GM18520 (cell line): ENCODE data around the gene EMILIN3.
"Not testable (repeated sequence)": the region's sequence is repeated elsewhere in the genome, so short reads cannot be mapped to it uniquely, and the experiment has no call there.

ENCODE experiments used
- ATAC-seq: cut with Tn5 transposase; IDR thresholded peaks from one replicate; pipeline ENCODE4 v1.9.1; 2021; ENCODE audit not compliant: unreplicated experiment

Gene EMILIN3

DNA sequence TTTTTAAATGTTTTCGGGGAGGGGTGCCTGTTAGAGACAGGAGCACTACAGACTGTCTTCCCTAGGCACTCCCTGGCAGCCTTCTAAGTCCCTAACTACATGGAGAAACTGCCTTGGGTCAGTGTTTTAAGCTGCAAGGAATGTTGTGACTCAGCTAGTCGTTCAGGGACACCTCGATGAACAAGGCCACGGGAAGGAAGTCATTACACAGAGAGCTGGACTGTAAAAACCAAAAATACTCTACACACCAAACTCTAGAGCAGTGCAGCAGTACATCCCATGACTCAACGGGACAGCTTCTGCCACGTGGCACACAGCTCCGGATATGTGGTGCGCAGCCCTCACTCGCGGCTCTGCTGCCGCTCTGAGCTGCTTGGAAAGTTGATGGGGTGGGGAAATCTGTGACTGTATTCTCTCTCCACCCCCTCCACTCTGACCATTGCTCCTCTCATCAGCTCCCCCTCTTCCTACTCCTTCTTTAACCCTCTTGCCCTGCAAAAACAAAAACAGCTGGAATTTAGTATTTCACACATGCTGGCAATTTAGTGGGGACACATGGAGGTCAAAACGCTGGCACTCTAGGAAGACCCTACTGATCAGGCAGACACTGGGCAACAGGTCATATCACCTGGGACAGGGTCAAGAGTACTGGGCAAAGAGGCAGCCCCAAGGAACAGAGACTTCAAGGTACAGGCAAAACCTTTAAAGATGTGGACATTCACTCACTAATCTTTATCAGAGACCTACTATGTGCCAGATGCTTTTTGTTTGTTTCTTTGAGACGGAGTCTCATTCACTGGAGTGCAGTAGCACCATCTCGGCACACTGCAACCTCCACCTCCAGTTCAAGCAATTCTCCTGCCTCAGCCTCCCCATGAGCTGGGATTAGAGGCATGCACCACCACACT lies 36.9 kb downstream of the EMILIN3 start:
- no peak for ATAC-seq

DNA sequence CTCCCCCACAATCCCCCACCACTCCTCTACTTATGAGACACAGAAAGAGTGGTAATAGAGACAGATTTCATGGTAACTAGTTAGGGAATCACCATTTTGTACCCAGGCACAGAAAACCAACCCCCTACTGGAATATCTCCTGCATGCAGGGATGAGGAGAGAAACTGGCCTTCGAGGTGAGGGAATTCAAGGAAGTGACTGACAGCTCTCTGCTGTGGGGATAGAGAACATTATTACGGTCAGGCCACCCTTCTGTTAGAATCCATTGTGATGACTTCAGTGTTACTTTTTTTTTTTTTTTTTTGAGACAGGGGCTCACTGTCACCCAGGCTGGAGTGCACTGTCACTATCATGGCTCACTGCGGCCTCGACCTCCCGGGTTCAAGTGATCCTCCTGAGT lies 39.4 kb downstream of the EMILIN3 start:
- no peak for ATAC-seq

DNA sequence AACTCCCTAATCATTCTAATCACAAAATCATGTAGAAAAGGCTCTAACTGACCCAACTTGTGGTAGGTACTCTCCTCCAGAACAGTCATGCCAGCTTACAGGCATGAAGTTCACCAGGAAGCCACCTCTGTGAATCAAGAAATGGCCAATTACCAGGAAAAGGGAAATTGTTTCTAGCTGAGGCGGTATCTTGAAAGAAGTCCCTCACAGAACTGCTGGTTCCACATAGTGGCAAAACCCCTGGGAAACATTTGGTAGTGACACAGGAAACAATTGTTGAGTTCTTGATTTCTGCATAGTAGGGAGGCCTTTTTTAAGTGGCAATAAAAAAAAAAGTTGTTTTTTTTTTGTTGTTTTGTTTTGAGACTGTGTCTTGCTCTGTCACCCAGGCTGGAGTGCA lies 45.6 kb downstream of the EMILIN3 start:
- no peak for ATAC-seq

DNA sequence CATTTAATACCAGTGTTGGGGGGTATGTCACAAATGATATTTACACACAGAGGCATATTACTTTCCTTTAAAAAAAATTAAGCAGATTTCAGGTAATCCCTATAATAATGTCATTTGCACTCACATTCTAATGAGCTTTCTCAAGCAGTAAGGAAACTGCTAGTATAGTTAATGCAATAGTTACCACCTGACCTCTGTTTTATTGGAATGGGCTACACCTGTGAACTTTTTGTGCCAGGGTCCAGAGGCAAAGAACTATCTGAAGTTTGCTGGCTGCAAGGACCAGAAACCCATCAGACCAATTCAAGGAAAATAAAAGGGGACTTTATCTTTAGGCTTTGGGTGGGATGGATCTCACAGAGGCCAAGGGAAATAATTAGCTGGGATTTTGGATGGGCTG lies 46.2 kb downstream of the EMILIN3 start:
- ATAC-seq = no peak

DNA sequence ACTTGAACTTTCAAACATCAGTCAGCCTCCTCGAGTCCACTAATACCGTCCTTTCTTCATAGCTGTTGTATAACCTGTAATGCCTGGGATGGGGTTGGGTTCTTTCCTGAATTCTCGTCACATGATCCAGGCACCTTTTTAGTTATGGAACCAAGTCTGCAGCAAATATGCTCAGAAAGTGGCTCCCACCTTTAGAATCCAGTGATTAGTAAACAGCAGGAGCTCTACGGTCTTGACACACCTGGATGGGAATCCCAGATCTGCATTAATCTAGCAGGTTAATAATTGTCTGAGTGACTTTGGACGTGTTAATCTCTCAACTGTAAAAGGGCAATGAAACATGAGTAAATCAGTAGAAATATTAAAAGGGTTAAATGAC lies 48.4 kb downstream of the EMILIN3 start:
- no peak for ATAC-seq

DNA sequence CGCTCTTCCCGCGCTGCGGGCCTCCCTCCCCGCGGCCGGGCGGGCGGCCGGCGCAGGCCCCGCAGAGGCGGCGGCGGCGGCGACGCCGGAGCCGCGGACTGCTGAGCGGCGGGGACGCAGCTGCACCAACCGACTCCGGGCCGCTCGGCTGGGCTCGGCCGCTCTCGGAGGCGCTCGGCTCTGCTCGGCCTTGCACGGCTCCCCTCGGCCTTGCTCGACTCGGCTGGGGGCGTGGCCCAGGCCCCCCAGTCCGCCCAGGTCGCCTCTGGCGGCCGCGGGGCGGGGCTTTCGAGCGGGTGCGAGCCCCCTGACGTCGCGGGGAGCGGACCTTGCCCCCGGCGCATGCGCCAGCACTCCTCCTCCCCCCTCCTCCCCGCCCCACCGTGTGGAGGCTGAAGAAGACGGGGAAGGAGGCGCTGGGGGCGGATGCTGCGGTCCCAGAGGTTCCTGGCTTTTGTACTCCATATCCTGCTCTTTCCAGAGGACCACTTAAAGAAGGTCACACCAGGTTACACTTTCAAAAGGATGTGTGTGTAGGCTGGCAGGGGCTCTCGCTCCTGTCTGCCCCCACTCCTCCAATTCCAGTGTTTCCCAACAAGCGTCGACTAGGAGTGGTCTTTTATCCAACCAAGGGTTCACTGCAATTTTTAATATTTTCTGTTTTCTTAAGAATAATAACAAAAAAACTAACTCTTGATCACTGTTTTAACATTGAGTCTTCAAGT lies 48.9 kb downstream of the EMILIN3 start, which contains the start of gene ZHX3:
Gene ZHX3 (minus strand): TSS at position 186 of the 725 bp plus-strand sequence. CDS start 112,815 bp downstream, outside the sequence.
- peak; percentile 93 for ATAC-seq

DNA sequence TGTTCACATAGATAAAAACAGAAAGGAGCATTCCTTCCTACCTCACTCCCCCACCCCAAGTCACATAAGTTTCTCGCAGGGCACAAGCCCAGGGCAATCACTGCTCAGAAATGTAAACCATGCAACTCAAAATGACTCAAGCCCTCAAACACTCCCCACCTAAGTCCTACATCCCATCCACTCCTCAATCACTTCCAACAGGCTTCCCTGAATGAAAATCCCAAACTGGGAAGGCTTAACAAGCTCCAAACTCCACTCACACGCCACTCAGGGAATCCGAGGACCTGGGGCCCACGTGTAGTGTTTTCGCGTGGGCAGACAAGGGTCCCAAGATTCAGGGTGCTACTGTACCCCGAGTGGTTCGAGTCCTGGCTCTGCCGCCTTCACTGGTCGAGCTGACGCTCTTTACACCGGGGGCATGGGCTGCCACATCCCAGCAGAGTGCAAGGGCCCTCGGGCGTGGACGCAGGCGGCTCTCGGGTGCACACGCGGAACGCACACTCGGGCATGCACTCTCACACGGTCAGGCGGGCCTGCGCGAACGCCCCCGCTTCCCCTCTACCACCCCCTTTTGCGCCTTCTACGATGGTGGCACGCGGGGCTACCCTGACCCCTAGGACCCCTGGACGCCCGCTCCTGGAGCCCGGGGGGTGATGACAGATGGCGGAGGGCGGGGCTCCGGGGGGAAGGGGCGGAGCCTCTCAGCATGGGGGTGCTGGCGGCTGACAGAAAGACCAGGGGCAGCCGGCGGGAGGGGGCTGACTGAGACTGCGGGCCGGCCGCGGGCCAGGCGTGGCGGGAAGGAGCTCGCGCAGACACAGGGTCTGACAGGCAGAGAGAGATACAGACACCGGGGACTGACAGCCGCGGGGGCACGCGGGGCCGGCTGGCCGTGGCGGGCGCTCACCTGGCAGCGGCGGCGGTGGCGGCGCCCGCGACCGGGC lies 49.7 kb downstream of the EMILIN3 start:
- peak; percentile 26 for ATAC-seq

DNA sequence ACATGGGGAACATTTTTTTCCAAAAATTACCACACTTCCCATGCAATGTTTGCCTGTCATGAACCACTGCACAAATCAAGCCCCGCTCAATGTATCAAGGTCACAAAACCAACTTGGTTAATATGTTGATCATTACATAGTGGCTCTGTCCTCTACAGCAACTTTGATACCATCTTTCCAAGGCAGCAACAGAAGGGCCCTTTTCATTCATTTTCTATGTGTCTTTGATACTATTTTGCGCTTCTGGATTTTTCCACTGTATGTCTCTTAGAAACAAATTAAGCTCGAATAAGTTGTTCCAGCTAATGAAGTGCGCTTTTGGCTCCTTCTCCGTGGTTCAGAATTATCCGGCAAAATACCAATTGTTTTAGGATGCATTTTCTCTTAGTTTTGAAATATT lies 50.6 kb downstream of the EMILIN3 start:
- ATAC-seq = no peak

DNA sequence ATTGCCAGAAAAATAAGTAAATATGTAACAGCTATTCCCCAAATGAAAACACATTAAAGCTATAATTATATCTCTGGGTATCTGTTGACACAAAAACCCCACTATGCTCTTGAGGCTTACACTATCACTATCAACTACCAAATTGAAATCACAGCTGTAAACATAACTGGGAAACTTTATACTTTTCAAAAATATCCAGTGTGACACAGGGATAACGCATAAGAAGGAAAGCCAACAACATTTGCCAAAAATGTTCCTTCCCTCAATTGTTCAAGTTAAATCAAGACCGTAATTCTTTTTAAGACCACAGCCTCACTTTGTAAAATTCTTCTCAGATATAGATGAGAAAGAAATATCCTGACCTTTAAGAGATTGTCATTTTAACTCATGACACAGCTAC lies 52.2 kb downstream of the EMILIN3 start:
- no peak for ATAC-seq

DNA sequence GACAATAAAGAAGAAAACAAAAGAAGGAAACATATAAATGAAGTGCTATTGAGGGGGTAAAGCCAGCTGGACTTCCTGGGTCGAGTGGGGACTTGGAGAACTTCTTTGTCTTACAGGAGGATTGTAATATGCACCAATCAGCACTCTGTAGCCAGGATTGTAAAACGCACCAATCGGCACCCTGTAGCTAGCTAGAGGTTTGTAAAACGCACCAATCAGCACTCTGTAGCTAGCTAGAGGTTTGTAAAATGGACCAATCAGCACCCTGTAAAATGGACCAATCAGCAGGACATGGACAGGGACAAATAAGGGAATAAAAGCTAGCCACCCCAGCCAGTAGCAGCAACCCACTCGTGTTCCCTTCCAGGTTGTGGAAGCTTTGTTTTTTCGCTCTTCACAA lies 54.6 kb downstream of the EMILIN3 start:
- not testable (repeated sequence) for ATAC-seq
